H9 (cell line): ENCODE data around the gene HBD. TPM values are rescaled to one million over a fixed set of nuclear protein-coding genes. Genes with fewer than 3 reads are reported as not detected.

Experiments
- DNase-seq: peaks from one replicate; pipeline ENCODE4 v3.0.0-alpha.2; 2017
- H2AFZ ChIP-seq: one replicate; pipeline ENCODE4 v1.6.1; 2013; ENCODE audit warnings: mild to moderate bottlenecking, low read length, control low read depth, moderate library complexity
- H2AK5ac ChIP-seq: 2 replicates; pipeline ENCODE4 v1.6.1; 2013; ENCODE audit warnings: low read length, control low read depth, mixed read lengths; ENCODE audit not compliant: insufficient read length
- H2BK120ac ChIP-seq: one replicate; pipeline ENCODE4 v1.6.1; 2013; ENCODE audit warnings: low read depth, mild to moderate bottlenecking, low read length, control low read depth, inconsistent platforms; ENCODE audit not compliant: poor library complexity, severe bottlenecking
- H2BK12ac ChIP-seq: 2 replicates; pipeline ENCODE4 v1.6.1; 2013; ENCODE audit warnings: low read length, control low read depth, mixed read lengths, low read depth; ENCODE audit not compliant: insufficient read length
- H2BK15ac ChIP-seq: 2 replicates; pipeline ENCODE4 v1.6.1; 2013; ENCODE audit warnings: low read depth, low read length, control low read depth
- H2BK20ac ChIP-seq: one replicate; pipeline ENCODE4 v1.6.1; 2013; ENCODE audit warnings: low read depth, mild to moderate bottlenecking, low read length, control low read depth, inconsistent platforms; ENCODE audit not compliant: poor library complexity, severe bottlenecking
- H2BK5ac ChIP-seq: 2 replicates; pipeline ENCODE4 v1.6.1; 2013; ENCODE audit warnings: low read length, control low read depth, mixed read lengths; ENCODE audit not compliant: insufficient read length
- H3K14ac ChIP-seq: 2 replicates; pipeline ENCODE4 v1.6.1; 2013; ENCODE audit warnings: low read length, control low read depth; ENCODE audit not compliant: insufficient read depth
- H3K18ac ChIP-seq: 2 replicates; pipeline ENCODE4 v1.6.1; 2013; ENCODE audit warnings: low read depth, mild to moderate bottlenecking, mixed read lengths, low read length, control low read depth; ENCODE audit not compliant: insufficient read length
- H3K23ac ChIP-seq: 2 replicates; pipeline ENCODE4 v1.6.1; 2013; ENCODE audit warnings: low read length, control low read depth, mixed read lengths, low read depth; ENCODE audit not compliant: insufficient read length
- H3K23me2 ChIP-seq: 2 replicates; pipeline ENCODE4 v1.6.1; 2013; ENCODE audit warnings: low read depth, mild to moderate bottlenecking, mixed read lengths, low read length, control low read depth; ENCODE audit not compliant: insufficient read length, poor library complexity, severe bottlenecking
- H3K27ac ChIP-seq: 2 replicates; pipeline ENCODE4 v1.5.1; 2013; ENCODE audit warnings: low read length, control low read depth, mixed read lengths, low read depth; ENCODE audit not compliant: insufficient read length
- H3K27me3 ChIP-seq: 2 replicates; pipeline ENCODE4 v1.6.1; 2013; ENCODE audit warnings: low read length, control low read depth, inconsistent platforms; ENCODE audit not compliant: insufficient read depth
- H3K4ac ChIP-seq: 2 replicates; pipeline ENCODE4 v1.6.1; 2013; ENCODE audit warnings: low read depth, mild to moderate bottlenecking, control low read depth, inconsistent platforms, low read length, moderate library complexity
- H3K4me1 ChIP-seq: 2 replicates; pipeline ENCODE4 v1.6.1; 2013; ENCODE audit warnings: low read length, control low read depth, inconsistent platforms; ENCODE audit not compliant: insufficient read depth
- H3K4me2 ChIP-seq: 2 replicates; pipeline ENCODE4 v1.6.1; 2013; ENCODE audit warnings: low read length, control low read depth, mixed read lengths; ENCODE audit not compliant: insufficient read length, insufficient read depth
- H3K56ac ChIP-seq: 2 replicates; pipeline ENCODE4 v1.6.1; 2013; ENCODE audit warnings: low read depth, mild to moderate bottlenecking, mixed read lengths, low read length, control low read depth; ENCODE audit not compliant: insufficient read length
- H3K79me1 ChIP-seq: 2 replicates; pipeline ENCODE4 v1.6.1; 2013; ENCODE audit warnings: low read depth, mild to moderate bottlenecking, moderate library complexity, low read length, control low read depth, inconsistent platforms; ENCODE audit not compliant: insufficient read depth, poor library complexity, severe bottlenecking
- H3K79me2 ChIP-seq: 2 replicates; pipeline ENCODE4 v1.6.1; 2013; ENCODE audit warnings: low read length, control low read depth, inconsistent platforms; ENCODE audit not compliant: insufficient read depth
- H3K9ac ChIP-seq: 2 replicates; pipeline ENCODE4 v1.6.1; 2013; ENCODE audit warnings: low read length, control low read depth, mixed read lengths; ENCODE audit not compliant: insufficient read length; ENCODE audit errors: extremely low read depth
- H3K9me3 ChIP-seq: one replicate; pipeline ENCODE4 v1.6.1; 2013; ENCODE audit warnings: low read depth, low read length, inconsistent platforms; ENCODE audit not compliant: control insufficient read depth
- H3T11ph ChIP-seq: one replicate; pipeline ENCODE4 v1.6.1; 2013; ENCODE audit warnings: mild to moderate bottlenecking, low read length, control low read depth, inconsistent platforms
- H4K20me1 ChIP-seq: one replicate; pipeline ENCODE4 v1.6.1; 2013; ENCODE audit not compliant: control insufficient read depth, insufficient read length, insufficient read depth
- H4K5ac ChIP-seq: 2 replicates; pipeline ENCODE4 v1.6.1; 2013; ENCODE audit warnings: low read depth, mild to moderate bottlenecking, mixed read lengths, low read length, control low read depth; ENCODE audit not compliant: insufficient read length
- H4K8ac ChIP-seq: replicated peaks from 2 replicates; pipeline ENCODE4 v1.6.1; 2013; ENCODE audit warnings: low read length, control low read depth, mixed read lengths, low read depth; ENCODE audit not compliant: insufficient read length
- H4K91ac ChIP-seq: 2 replicates; pipeline ENCODE4 v1.6.1; 2013; ENCODE audit warnings: low read depth, mild to moderate bottlenecking, moderate library complexity, mixed read lengths, low read length, control low read depth; ENCODE audit not compliant: insufficient read length
- H3K27ac Mint-ChIP-seq, 3 experiments: 2 replicates in 2 of 3; 3 replicates in 1 of 3; pipeline ENCODE4 v1.8.0; 2020 to 2021; ENCODE audit warnings: mixed read lengths in 3 of 3, mild to moderate bottlenecking in 1 of 3, moderate library complexity in 1 of 3
- H3K27me3 Mint-ChIP-seq: 2 replicates; pipeline ENCODE4 v1.8.0; 2021; ENCODE audit warnings: low read depth, mild to moderate bottlenecking, moderate library complexity, mixed read lengths
- H3K36me3 Mint-ChIP-seq, 3 experiments: 2 replicates in 2 of 3; 3 replicates in 1 of 3; pipeline ENCODE4 v1.8.0; 2020 to 2021; ENCODE audit warnings: low read depth in 3 of 3, mixed read lengths in 3 of 3; ENCODE audit not compliant: insufficient read depth in 1 of 3
- H3K4me1 Mint-ChIP-seq, 2 experiments: 2 replicates each; pipeline ENCODE4 v1.8.0; 2020; ENCODE audit warnings: mixed read lengths in 2 of 2
- H3K4me3 Mint-ChIP-seq, 2 experiments: 2 replicates in 1 of 2; 3 replicates in 1 of 2; pipeline ENCODE4 v1.8.0; 2020 to 2021; ENCODE audit warnings: mild to moderate bottlenecking in 2 of 2, mixed read lengths in 2 of 2, moderate library complexity in 1 of 2
- H3K9me3 Mint-ChIP-seq, 2 experiments: 2 replicates in 1 of 2; 3 replicates in 1 of 2; pipeline ENCODE4 v1.8.0; 2020; ENCODE audit warnings: mild to moderate bottlenecking in 2 of 2, mixed read lengths in 2 of 2, moderate library complexity in 1 of 2
- WGBS: extraction: QIAGEN DNeasy Blood & Tissue Kit; methylation state at CpG from one replicate; pipeline ENCODE4 v1.1.7; 2013; ENCODE audit warnings: missing lambda C conversion rate, low lambda C conversion rate, mixed read lengths; ENCODE audit not compliant: insufficient read length; ENCODE audit errors: extremely low coverage; 5-methylcytosine and 5-hydroxymethylcytosine counted together
- total RNA-seq: library from RNA; stranded (reverse); gene quantifications from 2 replicates; pipeline ENCODE4 v1.2.1, GENCODE V29; 2021
- TF ChIP-seq, protein P1 (sequence below): fragments of 200-600 bp; sonication (generic); conservative IDR thresholded peaks from 3 replicates; pipeline ENCODE4 v1.8.0; 2021; ENCODE audit warnings: antibody characterized with exemption, mild to moderate bottlenecking

Gene HBD
- total RNA-seq, 1 experiment from 2014 or later = not detected

DNA sequence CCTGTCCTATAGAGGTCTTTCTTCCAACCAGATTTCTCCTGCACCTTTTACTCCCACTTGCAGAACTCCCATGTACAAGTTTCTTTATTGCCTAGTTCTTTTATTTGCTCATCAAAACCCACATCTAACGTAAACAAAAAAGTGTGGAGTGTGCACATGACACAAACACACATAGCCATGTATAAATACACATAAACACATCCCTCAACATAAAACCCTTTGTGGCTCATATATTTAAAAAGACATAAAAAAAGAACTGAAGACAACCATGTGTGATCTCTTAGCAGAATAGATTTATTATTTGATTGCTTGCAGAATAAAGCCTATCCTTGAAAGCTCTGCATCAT lies 18.6 kb upstream of the HBD start:
- H2BK20ac ChIP-seq = no peak overlapping the region
- no peak overlapping the region for H2BK15ac ChIP-seq
- H3K4me3 Mint-ChIP-seq = no peak overlapping the region
- no peaks in the 10 kb centered on the region; a peak in 1 of 7 replicates for H3K36me3 Mint-ChIP-seq
- H2AK5ac ChIP-seq = no peak overlapping the region
- H3K27ac Mint-ChIP-seq = no peak overlapping the region
- no peak overlapping the region for H2BK120ac ChIP-seq
- no peak overlapping the region for H2AFZ ChIP-seq
- no peak overlapping the region for H3T11ph ChIP-seq
- no peaks in the 10 kb centered on the region for H4K20me1 ChIP-seq
- H3K4me1 ChIP-seq = no peaks in the 10 kb centered on the region
- H3K18ac ChIP-seq = no peak overlapping the region
- H3K23me2 ChIP-seq = no peaks in the 10 kb centered on the region
- DNase-seq = no peak
- H4K5ac ChIP-seq = no peak overlapping the region
- H3K27me3 ChIP-seq = no peaks in the 10 kb centered on the region; the same call in 1 of the 2 replicates
- H3K9me3 Mint-ChIP-seq = no peaks in the 10 kb centered on the region; a peak in 1 of 5 replicates
- H3K14ac ChIP-seq = no peak overlapping the region
- H2BK5ac ChIP-seq = no peak overlapping the region
- H4K8ac ChIP-seq = no peak overlapping the region
- no peak overlapping the region for H2BK12ac ChIP-seq
- no peak overlapping the region for H3K9ac ChIP-seq
- peaks cover 11% of the 10 kb centered on the region in 2 experiments for H3K4me1 Mint-ChIP-seq
- TF ChIP-seq, protein P1, sequence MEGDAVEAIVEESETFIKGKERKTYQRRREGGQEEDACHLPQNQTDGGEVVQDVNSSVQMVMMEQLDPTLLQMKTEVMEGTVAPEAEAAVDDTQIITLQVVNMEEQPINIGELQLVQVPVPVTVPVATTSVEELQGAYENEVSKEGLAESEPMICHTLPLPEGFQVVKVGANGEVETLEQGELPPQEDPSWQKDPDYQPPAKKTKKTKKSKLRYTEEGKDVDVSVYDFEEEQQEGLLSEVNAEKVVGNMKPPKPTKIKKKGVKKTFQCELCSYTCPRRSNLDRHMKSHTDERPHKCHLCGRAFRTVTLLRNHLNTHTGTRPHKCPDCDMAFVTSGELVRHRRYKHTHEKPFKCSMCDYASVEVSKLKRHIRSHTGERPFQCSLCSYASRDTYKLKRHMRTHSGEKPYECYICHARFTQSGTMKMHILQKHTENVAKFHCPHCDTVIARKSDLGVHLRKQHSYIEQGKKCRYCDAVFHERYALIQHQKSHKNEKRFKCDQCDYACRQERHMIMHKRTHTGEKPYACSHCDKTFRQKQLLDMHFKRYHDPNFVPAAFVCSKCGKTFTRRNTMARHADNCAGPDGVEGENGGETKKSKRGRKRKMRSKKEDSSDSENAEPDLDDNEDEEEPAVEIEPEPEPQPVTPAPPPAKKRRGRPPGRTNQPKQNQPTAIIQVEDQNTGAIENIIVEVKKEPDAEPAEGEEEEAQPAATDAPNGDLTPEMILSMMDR = no peak
- no CpG with 5 or more reads among the region's 1 CpG for WGBS
- H3K27ac ChIP-seq = no peak overlapping the region
- H3K4ac ChIP-seq = no peak overlapping the region
- no peak overlapping the region for H3K56ac ChIP-seq
- no peak overlapping the region for H3K23ac ChIP-seq
- no peak overlapping the region for H3K4me2 ChIP-seq
- no peaks in the 10 kb centered on the region for H3K9me3 ChIP-seq
- peaks cover 35% of the 10 kb centered on the region for H3K27me3 Mint-ChIP-seq
- H3K79me2 ChIP-seq = no peaks in the 10 kb centered on the region
- no peak overlapping the region for H4K91ac ChIP-seq
- no peaks in the 10 kb centered on the region for H3K79me1 ChIP-seq
